HFF-Myc (cell line): ENCODE measurements around the gene DDA1.

Source experiments
- DNase-seq: peaks from one replicate; pipeline ENCODE4 v3.0.0-alpha.2; 2011; ENCODE audit warnings: low read depth; ENCODE audit errors: extremely low read depth
- H3K4me3 ChIP-seq: replicated peaks from 2 replicates; pipeline ENCODE4 v1.5.1; 2011; ENCODE audit warnings: low read depth, mild to moderate bottlenecking, control low read depth, low read length
- TF ChIP-seq, protein P1 (sequence below): IDR thresholded peaks from 2 replicates; pipeline ENCODE4 v1.5.1; 2012; ENCODE audit warnings: mild to moderate bottlenecking, low read depth, low read length, control low read depth; ENCODE audit errors: missing control alignments

DDA1 gene

DNA sequence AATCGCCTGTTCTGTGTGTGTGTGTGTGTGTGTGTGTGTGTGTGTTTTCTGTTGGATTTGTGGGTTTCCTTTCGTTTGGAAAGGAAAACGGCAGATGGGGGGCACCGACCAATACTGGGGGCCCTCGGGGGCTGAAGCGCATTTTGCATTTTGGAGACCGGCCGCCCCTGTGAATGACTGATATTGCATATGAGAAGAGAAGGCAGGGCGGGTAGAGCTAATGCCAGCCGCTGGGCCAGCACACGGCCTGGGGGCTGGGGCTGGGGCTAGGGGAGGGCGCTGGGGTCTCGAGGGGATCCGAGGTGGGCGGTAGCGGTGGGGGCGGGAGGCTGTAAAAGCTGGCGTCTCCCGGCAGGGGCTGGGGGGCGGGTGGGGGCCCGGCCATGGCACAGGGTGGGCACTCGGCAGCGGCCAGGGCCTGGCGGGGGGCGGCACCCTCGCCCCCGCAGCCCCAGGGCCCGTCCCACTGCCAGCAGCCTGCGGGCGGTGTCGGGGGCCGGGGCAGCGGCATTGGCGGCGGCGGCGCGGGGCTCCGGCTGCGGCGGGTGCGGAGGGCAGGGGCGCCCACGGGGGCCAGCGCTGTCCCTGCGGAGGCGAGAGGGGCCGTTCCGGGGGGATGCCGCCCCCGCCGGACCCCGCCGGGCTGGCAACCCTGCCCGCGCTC, 14.1 kb downstream of the DDA1 start:
- TF ChIP-seq, protein P1, sequence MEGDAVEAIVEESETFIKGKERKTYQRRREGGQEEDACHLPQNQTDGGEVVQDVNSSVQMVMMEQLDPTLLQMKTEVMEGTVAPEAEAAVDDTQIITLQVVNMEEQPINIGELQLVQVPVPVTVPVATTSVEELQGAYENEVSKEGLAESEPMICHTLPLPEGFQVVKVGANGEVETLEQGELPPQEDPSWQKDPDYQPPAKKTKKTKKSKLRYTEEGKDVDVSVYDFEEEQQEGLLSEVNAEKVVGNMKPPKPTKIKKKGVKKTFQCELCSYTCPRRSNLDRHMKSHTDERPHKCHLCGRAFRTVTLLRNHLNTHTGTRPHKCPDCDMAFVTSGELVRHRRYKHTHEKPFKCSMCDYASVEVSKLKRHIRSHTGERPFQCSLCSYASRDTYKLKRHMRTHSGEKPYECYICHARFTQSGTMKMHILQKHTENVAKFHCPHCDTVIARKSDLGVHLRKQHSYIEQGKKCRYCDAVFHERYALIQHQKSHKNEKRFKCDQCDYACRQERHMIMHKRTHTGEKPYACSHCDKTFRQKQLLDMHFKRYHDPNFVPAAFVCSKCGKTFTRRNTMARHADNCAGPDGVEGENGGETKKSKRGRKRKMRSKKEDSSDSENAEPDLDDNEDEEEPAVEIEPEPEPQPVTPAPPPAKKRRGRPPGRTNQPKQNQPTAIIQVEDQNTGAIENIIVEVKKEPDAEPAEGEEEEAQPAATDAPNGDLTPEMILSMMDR: no peak
- DNase-seq: no peak
- H3K4me3 ChIP-seq: no peak overlapping the region

DNA sequence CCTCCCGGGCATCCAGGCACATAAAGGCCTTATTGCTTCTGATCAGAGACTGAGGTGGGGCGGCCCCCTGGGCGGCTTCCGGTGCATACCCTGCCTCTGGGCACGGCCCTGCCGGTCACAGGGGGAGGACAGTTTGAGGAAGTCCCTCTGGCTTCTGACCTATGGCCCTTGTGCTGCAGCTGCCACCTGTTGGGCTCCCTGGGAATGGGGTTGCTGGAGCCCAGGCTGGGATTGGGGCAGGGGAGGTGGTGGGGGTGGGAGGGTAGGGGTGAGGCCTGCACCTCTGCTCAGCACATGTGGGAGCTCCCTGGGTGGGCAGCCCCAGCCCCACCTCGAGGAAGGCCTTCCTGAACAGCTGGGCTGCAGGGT, 14.6 kb downstream of the DDA1 start:
- no peak for DNase-seq
- H3K4me3 ChIP-seq: no peak overlapping the region
- TF ChIP-seq, protein P1: no peak

DNA sequence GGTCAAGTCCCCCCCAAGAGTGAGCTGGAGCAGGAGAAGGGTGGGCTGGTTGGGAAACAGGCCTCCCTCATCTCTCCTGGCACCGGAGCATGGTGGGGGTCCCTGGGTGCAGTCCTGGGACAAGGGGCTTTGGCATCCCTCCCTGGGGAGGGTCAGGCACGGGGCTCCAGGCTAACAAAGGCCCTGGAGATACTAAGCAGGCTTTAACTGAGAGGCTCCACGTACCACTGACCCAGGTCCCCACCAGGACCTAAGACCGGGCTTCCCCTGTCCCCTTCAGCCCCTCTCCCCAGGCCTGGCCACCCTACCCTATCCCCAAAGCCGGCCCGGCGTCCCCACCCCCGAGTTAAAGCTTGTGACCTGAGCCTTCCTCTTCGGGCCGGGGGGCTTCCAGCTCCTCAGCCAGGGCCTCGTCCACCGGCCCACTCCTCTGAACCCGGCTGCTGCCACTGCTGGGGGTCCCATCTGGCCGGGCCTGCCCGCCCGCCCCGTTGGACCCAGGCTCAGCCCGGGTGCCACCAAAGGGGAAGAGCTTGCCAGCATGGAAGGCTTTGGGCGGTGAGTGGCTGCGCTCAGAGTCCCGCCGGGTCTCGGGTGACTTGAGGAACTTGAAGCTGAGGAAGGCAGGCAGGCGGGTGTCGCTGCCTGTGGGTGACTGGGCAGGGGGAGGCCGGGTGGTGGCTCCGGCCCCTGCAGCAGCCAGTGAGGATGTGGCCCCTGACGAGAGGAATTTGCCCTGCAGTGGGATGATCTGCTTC, 15.2 kb downstream of the DDA1 start:
- TF ChIP-seq, protein P1: no peak
- no peak overlapping the region for H3K4me3 ChIP-seq
- no peak for DNase-seq

DNA sequence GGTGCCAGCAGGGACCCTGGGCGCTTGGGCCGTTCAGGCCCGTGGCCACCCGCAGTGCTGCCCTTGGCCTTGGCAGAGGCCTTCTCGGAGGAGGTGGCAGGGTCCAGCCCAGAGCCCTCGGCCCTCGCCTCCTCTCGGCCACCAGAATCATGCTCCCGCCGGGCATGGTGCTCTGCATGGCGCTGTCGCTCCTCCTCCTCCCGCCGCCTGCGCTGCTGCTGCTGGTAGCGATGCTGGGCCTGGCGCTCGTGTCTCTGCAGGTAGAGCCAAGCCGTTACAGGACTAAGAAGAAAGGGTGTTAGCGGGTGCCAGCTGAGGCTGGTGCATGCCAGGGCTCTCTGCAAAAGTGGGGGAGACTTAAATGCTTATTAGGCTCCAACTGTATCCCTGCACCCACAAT, 15.8 kb downstream of the DDA1 start:
- DNase-seq: no peak
- H3K4me3 ChIP-seq: no peak overlapping the region
- TF ChIP-seq, protein P1: no peak

DNA sequence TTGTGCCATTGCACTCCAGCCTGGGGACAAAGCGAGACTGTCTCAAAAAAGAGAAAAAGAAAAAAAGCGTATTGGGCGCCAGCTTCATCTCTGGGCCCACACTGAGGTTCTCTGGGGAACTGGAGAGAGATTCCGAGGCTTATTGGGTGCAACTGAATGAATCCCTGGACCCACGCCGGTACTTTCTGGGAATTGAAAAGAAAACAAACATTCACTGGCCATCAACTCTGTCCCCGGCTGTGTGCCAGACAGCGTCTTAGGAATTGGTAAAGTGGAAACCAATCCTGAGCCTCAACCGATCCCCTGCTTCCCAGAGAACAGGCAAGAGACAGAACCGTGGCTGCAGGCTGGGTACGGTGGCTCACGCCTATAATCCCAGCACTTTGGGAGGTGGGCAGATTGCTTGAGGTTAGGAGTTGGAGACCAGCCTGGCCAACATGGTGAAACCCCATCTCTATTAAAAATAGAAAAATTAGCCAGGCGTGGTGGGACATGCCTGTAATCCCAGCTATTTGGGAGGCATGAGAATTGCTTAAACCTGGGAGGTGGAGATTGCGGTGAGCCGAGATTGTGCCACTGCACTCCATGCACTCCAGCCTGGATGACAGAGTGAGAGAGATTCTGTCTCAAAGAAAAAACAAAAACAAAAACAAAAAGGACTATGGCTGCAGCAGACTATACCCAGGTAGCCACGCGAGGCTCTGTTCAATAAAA, 16.7 kb downstream of the DDA1 start:
- no peak overlapping the region for H3K4me3 ChIP-seq

DNA sequence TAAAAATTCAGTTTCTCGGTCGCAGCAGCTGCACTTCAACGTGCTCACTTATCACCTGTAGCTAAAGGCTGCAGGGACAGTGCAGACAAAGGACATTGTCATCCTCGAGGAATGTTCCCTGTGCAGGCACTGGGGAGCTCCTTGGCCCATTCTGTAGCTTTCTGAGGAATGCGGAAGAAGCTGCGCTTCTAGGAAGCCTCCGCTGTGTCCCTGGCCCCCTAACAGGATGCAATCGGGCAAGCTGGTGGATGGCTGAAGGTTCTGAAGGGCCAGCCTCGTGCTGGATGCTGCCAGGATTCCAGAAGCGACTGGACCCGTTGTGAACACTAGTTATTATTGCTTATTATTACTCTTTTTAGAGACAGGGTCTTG, 17.2 kb downstream of the DDA1 start:
- DNase-seq: no peak
- H3K4me3 ChIP-seq: no peak overlapping the region
- TF ChIP-seq, protein P1: no peak

More for the DNA sequence above, 16.7 kb downstream of the DDA1 start:
- no peak for DNase-seq
- TF ChIP-seq, protein P1: no peak
